Nucleus accumbens (tissue), 56 donors: ENCODE results near the gene AGGF1.
"Not testable (repeated sequence)": the region's sequence is repeated elsewhere in the genome, so short reads cannot be mapped to it uniquely, and the experiment has no call there.

Experiments used
- DNase-seq, 56 donors: peaks; one replicate each; lab custom pipeline; 2025; lab: John Stamatoyannopoulos, UW

Gene AGGF1

GRCh38 chr5:77083088-77083487, 52.9 kb downstream of the AGGF1 start:
- DNase-seq: no peak

- DNase-seq: no peak
These were observed 56.1 kb downstream of the AGGF1 start for GRCh38 chr5:77086368-77086688.

GRCh38 chr5:77086689-77087483, 56.7 kb downstream of the AGGF1 start, which contains the start of gene ZBED3:
TSS of gene ZBED3 (minus strand) at chr5:77087285. CDS start at chr5:77077878, 9,407 bp downstream.
- peak in 55 of 56 donors; percentile 12 to 87 (median 71) for DNase-seq

GRCh38 chr5:77087484-77088261, 57.5 kb downstream of the AGGF1 start:
- peak in 31 of 56 donors; percentile 11 to 83 (median 44) for DNase-seq

GRCh38 chr5:77095189-77095588, 65.0 kb downstream of the AGGF1 start:
- DNase-seq: peak in 4 of 56 donors; percentile 15 to 41 (median 20)

DNA sequence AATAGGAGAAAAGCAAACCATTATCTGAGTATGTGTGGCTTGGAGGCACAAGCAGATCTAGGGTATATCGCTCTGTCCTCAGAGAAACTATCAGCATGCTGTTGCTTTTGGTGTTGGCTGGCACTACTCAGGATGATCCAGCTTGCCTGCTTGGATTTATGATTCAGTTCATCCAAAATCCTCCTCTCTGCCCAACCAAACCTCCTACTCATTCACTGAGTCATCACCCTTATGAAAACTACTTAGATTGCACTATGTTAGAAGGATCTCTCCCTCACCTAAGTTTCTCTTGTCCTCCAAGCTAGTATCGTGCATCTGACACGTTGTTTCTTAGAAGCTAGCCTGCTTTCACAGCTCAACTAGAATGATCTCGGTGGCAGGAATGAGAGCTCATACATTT, 71.1 kb downstream of the AGGF1 start:
- peak in 3 of 56 donors; percentile 11 to 24 (median 16) for DNase-seq

DNA sequence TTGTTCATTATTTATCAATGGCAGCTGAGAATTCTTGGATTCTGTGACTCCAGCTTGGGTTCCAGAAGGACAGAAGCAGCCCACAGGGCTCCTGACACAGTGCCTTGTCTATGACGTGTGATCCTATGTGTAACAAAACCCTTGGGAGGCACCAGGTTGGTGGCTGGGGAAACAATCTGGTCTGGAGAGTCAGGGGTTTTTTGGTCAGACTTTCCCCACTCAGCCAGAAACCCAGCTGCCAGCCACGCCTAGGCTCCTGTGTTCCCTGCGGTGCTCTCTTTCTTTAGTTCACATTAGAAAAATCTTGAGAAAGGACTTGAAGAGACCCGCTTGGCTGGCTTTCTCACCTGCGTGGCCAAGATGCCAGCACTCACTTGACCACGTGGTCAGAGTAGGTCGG, 72.3 kb downstream of the AGGF1 start:
- DNase-seq: no peak

- no peak for DNase-seq
These were observed 73.3 kb downstream of the AGGF1 start for GRCh38 chr5:77103457-77103856.

DNA sequence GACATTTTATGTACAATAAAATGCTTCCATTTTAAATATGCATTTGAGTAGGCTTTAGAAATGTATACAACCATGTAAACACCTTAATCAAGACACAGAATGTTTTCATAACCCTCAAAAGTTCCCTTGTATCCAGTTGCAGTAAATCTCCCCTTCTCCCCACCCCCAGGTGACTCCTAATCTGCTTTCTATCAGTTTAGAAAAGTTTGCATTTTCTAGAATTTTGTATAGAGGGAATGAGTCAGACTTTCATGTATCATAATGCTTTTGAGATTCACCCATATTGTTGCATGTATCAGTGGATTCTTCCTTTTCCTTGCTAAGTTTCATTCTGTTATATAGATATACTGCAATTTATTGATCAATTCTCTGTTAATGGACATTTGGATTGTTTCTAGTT, 74.6 kb downstream of the AGGF1 start:
- DNase-seq: no peak

DNA sequence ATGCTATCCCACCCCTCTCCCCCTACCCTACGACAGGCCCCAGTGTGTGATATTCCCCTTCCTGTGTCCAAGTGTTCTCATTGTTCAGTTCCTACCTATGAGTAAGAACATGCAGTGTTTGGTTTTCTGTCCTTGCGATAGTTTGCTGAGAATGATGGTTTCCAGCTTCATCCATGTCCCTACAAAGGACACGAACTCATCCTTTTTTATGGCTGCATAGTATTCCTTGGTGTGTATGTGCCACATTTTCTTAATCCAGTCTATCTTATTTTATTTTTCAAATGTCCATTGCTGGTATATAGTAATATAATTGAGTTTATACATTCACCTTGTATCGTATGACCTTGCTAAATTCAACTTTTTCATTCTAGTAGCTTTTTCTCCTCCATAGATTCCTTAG, 76.8 kb downstream of the AGGF1 start:
- not testable (repeated sequence) for DNase-seq
